GM12891 (cell line): ENCODE data around the gene SCN8A.

Experiments
- PAX5 ChIP-seq: IDR thresholded peaks from 2 replicates; pipeline ENCODE4 v1.6.1; 2011; ENCODE audit warnings: low read length, moderate library complexity, mild to moderate bottlenecking; ENCODE audit not compliant: insufficient read depth, severe bottlenecking
- POLR2A ChIP-seq: IDR thresholded peaks from 2 replicates; pipeline ENCODE4 v1.6.1; 2011; ENCODE audit warnings: low read depth, low read length, control low read depth
- POLR2AphosphoS5 ChIP-seq: IDR thresholded peaks from 2 replicates; pipeline ENCODE4 v1.6.1; 2011; ENCODE audit warnings: low read depth, low read length, control low read depth
- POU2F2 ChIP-seq: IDR thresholded peaks from 2 replicates; pipeline ENCODE4 v1.6.1; 2011; ENCODE audit warnings: low read depth, mild to moderate bottlenecking, control low read depth, low read length, moderate library complexity
- SPI1 ChIP-seq: IDR thresholded peaks from 2 replicates; pipeline ENCODE4 v1.6.1; 2011; ENCODE audit warnings: low read depth, low read length, control low read depth

DNA sequence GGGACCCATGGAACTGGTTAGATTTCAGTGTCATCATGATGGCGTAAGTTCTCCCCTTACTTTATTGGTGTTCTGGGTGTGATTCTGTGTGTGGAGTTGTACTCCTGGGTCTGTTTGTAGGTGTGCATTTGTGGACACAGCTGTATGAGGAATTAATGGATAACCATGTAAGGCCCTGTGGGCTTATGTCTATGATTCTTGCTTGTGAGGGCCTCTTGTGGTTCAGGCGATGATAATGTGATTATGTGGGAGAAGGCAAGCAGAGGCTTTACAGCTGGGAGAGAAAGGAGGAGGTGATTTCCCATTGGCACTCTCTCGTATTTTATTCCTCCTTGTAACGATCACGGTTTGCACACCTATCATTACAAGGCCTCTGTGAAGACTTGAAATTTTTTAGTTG lies 96.1 kb downstream of the SCN8A start:
- TF ChIP-seq POLR2A (no peak), POLR2AphosphoS5 (no peak), SPI1 (no peak), PAX5 (no peak), POU2F2 (no peak)
